ENCODE measurements around the gene RAPGEF2.

The RAPGEF2 gene

GRCh38 chr4:159205466-159205865, 102.6 kb downstream of the RAPGEF2 start:
- Histone ChIP-seq H3K27me3 (replicated peaks; ENCODE audit: control insufficient read depth, insufficient read depth, low read length, poor library complexity, severe bottlenecking) (no peaks in the 10 kb centered on the region), H3K4me3 (ENCODE audit: insufficient read depth, low read depth, low read length, poor library complexity, severe bottlenecking) (no peak overlapping the region), H3K27ac (ENCODE audit: insufficient read depth, low read length, poor library complexity, severe bottlenecking) (no peak overlapping the region), H3K9me3 (ENCODE audit: control insufficient read depth, low read length) (no peaks in the 10 kb centered on the region), H3K36me3 (ENCODE audit: control insufficient read depth, insufficient read depth, low read length) (no peaks in the 10 kb centered on the region), H3K4me1 (ENCODE audit: control insufficient read depth, insufficient read depth, low read length, poor library complexity, severe bottlenecking) (no peaks in the 10 kb centered on the region)
- no peak for DNase-seq

GRCh38 chr4:159206427-159206871, 103.6 kb downstream of the RAPGEF2 start:
- Histone ChIP-seq H3K36me3 (ENCODE audit: control insufficient read depth, insufficient read depth, low read length) (no peaks in the 10 kb centered on the region), H3K4me1 (ENCODE audit: control insufficient read depth, insufficient read depth, low read length, poor library complexity, severe bottlenecking) (no peaks in the 10 kb centered on the region), H3K4me3 (ENCODE audit: insufficient read depth, low read depth, low read length, poor library complexity, severe bottlenecking) (no peak overlapping the region), H3K9me3 (ENCODE audit: control insufficient read depth, low read length) (no peaks in the 10 kb centered on the region), H3K27me3 (replicated peaks; ENCODE audit: control insufficient read depth, insufficient read depth, low read length, poor library complexity, severe bottlenecking) (no peaks in the 10 kb centered on the region), H3K27ac (ENCODE audit: insufficient read depth, low read length, poor library complexity, severe bottlenecking) (no peak overlapping the region)
- no peak for DNase-seq

- Histone ChIP-seq H3K9me3 (ENCODE audit: control insufficient read depth, low read length) (no peaks in the 10 kb centered on the region), H3K27ac (ENCODE audit: insufficient read depth, low read length, poor library complexity, severe bottlenecking) (no peak overlapping the region), H3K36me3 (ENCODE audit: control insufficient read depth, insufficient read depth, low read length) (no peaks in the 10 kb centered on the region), H3K4me1 (ENCODE audit: control insufficient read depth, insufficient read depth, low read length, poor library complexity, severe bottlenecking) (no peaks in the 10 kb centered on the region), H3K27me3 (replicated peaks; ENCODE audit: control insufficient read depth, insufficient read depth, low read length, poor library complexity, severe bottlenecking) (no peaks in the 10 kb centered on the region), H3K4me3 (ENCODE audit: insufficient read depth, low read depth, low read length, poor library complexity, severe bottlenecking) (no peak overlapping the region)
- no peak for DNase-seq
Measured at GRCh38 chr4:159209249-159209648, 106.4 kb downstream of the RAPGEF2 start.

GRCh38 chr4:159210975-159211374, 108.1 kb downstream of the RAPGEF2 start:
- H3K27ac ChIP-seq (ENCODE audit: insufficient read depth, low read length, poor library complexity, severe bottlenecking), result no peak overlapping the region
- no peaks in the 10 kb centered on the region for H3K27me3 ChIP-seq (replicated peaks; ENCODE audit: control insufficient read depth, insufficient read depth, low read length, poor library complexity, severe bottlenecking)
- H3K4me3 ChIP-seq (ENCODE audit: insufficient read depth, low read depth, low read length, poor library complexity, severe bottlenecking), result no peak overlapping the region
- no peaks in the 10 kb centered on the region for H3K36me3 ChIP-seq (ENCODE audit: control insufficient read depth, insufficient read depth, low read length)
- no peaks in the 10 kb centered on the region for H3K9me3 ChIP-seq (ENCODE audit: control insufficient read depth, low read length)
- no peak for DNase-seq
- H3K4me1 ChIP-seq (ENCODE audit: control insufficient read depth, insufficient read depth, low read length, poor library complexity, severe bottlenecking), result no peaks in the 10 kb centered on the region

GRCh38 chr4:159212675-159213293, 109.9 kb downstream of the RAPGEF2 start:
- Histone ChIP-seq H3K27me3 (replicated peaks; ENCODE audit: control insufficient read depth, insufficient read depth, low read length, poor library complexity, severe bottlenecking) (no peaks in the 10 kb centered on the region), H3K36me3 (ENCODE audit: control insufficient read depth, insufficient read depth, low read length) (no peaks in the 10 kb centered on the region), H3K4me3 (ENCODE audit: insufficient read depth, low read depth, low read length, poor library complexity, severe bottlenecking) (no peak overlapping the region), H3K9me3 (ENCODE audit: control insufficient read depth, low read length) (no peaks in the 10 kb centered on the region), H3K4me1 (ENCODE audit: control insufficient read depth, insufficient read depth, low read length, poor library complexity, severe bottlenecking) (no peaks in the 10 kb centered on the region), H3K27ac (ENCODE audit: insufficient read depth, low read length, poor library complexity, severe bottlenecking) (no peak overlapping the region)
- DNase-seq, result no peak

GRCh38 chr4:159216834-159217233, 114.0 kb downstream of the RAPGEF2 start:
- no peaks in the 10 kb centered on the region for H3K4me1 ChIP-seq (ENCODE audit: control insufficient read depth, insufficient read depth, low read length, poor library complexity, severe bottlenecking)
- H3K4me3 ChIP-seq (ENCODE audit: insufficient read depth, low read depth, low read length, poor library complexity, severe bottlenecking), result no peak overlapping the region
- H3K27ac ChIP-seq (ENCODE audit: insufficient read depth, low read length, poor library complexity, severe bottlenecking), result no peak overlapping the region
- no peaks in the 10 kb centered on the region for H3K27me3 ChIP-seq (replicated peaks; ENCODE audit: control insufficient read depth, insufficient read depth, low read length, poor library complexity, severe bottlenecking)
- DNase-seq, result no peak
- no peaks in the 10 kb centered on the region for H3K9me3 ChIP-seq (ENCODE audit: control insufficient read depth, low read length)
- H3K36me3 ChIP-seq (ENCODE audit: control insufficient read depth, insufficient read depth, low read length), result no peaks in the 10 kb centered on the region

- Histone ChIP-seq H3K9me3 (ENCODE audit: control insufficient read depth, low read length) (no peaks in the 10 kb centered on the region), H3K4me3 (ENCODE audit: insufficient read depth, low read depth, low read length, poor library complexity, severe bottlenecking) (no peak overlapping the region), H3K27me3 (replicated peaks; ENCODE audit: control insufficient read depth, insufficient read depth, low read length, poor library complexity, severe bottlenecking) (no peaks in the 10 kb centered on the region), H3K27ac (ENCODE audit: insufficient read depth, low read length, poor library complexity, severe bottlenecking) (no peak overlapping the region), H3K36me3 (ENCODE audit: control insufficient read depth, insufficient read depth, low read length) (no peaks in the 10 kb centered on the region), H3K4me1 (ENCODE audit: control insufficient read depth, insufficient read depth, low read length, poor library complexity, severe bottlenecking) (no peaks in the 10 kb centered on the region)
- DNase-seq, result no peak
Measured at GRCh38 chr4:159219862-159220261, 117.0 kb downstream of the RAPGEF2 start.

GRCh38 chr4:159220353-159220752, 117.5 kb downstream of the RAPGEF2 start:
- Histone ChIP-seq H3K9me3 (ENCODE audit: control insufficient read depth, low read length) (no peaks in the 10 kb centered on the region), H3K4me3 (ENCODE audit: insufficient read depth, low read depth, low read length, poor library complexity, severe bottlenecking) (no peak overlapping the region), H3K27ac (ENCODE audit: insufficient read depth, low read length, poor library complexity, severe bottlenecking) (no peak overlapping the region), H3K4me1 (ENCODE audit: control insufficient read depth, insufficient read depth, low read length, poor library complexity, severe bottlenecking) (no peaks in the 10 kb centered on the region), H3K27me3 (replicated peaks; ENCODE audit: control insufficient read depth, insufficient read depth, low read length, poor library complexity, severe bottlenecking) (no peaks in the 10 kb centered on the region), H3K36me3 (ENCODE audit: control insufficient read depth, insufficient read depth, low read length) (no peaks in the 10 kb centered on the region)
- DNase-seq, result no peak

- no peaks in the 10 kb centered on the region for H3K36me3 ChIP-seq (ENCODE audit: control insufficient read depth, insufficient read depth, low read length)
- H3K27ac ChIP-seq (ENCODE audit: insufficient read depth, low read length, poor library complexity, severe bottlenecking), result no peak overlapping the region
- no peaks in the 10 kb centered on the region for H3K27me3 ChIP-seq (replicated peaks; ENCODE audit: control insufficient read depth, insufficient read depth, low read length, poor library complexity, severe bottlenecking)
- no peak for DNase-seq
- H3K4me3 ChIP-seq (ENCODE audit: insufficient read depth, low read depth, low read length, poor library complexity, severe bottlenecking), result no peak overlapping the region
- no peaks in the 10 kb centered on the region for H3K9me3 ChIP-seq (ENCODE audit: control insufficient read depth, low read length)
- no peaks in the 10 kb centered on the region for H3K4me1 ChIP-seq (ENCODE audit: control insufficient read depth, insufficient read depth, low read length, poor library complexity, severe bottlenecking)
Measured at GRCh38 chr4:159221280-159221679, 118.4 kb downstream of the RAPGEF2 start.

GRCh38 chr4:159222043-159222552, 119.2 kb downstream of the RAPGEF2 start:
- Histone ChIP-seq H3K4me3 (ENCODE audit: insufficient read depth, low read depth, low read length, poor library complexity, severe bottlenecking) (no peak overlapping the region), H3K36me3 (ENCODE audit: control insufficient read depth, insufficient read depth, low read length) (no peaks in the 10 kb centered on the region), H3K27ac (ENCODE audit: insufficient read depth, low read length, poor library complexity, severe bottlenecking) (no peak overlapping the region), H3K4me1 (ENCODE audit: control insufficient read depth, insufficient read depth, low read length, poor library complexity, severe bottlenecking) (no peaks in the 10 kb centered on the region), H3K9me3 (ENCODE audit: control insufficient read depth, low read length) (no peaks in the 10 kb centered on the region), H3K27me3 (replicated peaks; ENCODE audit: control insufficient read depth, insufficient read depth, low read length, poor library complexity, severe bottlenecking) (no peaks in the 10 kb centered on the region)
- no peak for DNase-seq
